ENCODE results near the gene GHR.

DNA sequence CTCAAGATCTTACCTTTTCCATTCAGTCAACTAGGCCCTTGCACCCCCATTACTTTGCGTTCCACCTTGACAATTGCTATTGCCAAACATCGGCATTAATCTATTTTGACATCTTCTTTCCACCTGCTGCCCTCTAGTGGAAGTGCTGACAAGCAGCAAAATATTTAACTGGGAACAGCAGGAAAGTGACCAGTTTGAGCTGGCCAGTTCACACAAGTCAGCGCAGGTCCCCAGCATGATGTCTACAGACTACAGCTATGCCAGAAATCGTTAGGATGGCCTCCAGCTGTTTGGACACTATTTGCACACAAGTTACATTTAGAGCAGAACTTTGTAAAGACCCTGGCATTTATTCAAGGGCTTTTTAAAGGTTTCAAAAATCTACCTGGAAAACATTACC, 160.1 kb downstream of the GHR start:
- TF ChIP-seq CTCF (IDR thresholded peaks at IDR 0.05) = peak in 5 of 7 experiments; percentile 45 to 80 (median 71)
- TF ChIP-seq POLR2A (IDR thresholded peaks at IDR 0.05) = no peak
- peak in 2 of 3 donors; percentile 9 to 12 for TF ChIP-seq POLR2AphosphoS5 (IDR thresholded peaks at IDR 0.05)
- TF ChIP-seq EP300 (IDR thresholded peaks at IDR 0.05) = no peak

All from stomach (tissue), 4 donors.